Head of caudate nucleus (tissue), 42 donors: ENCODE data around the gene ATG12.
"Not testable (repeated sequence)": the region's sequence is repeated elsewhere in the genome, so short reads cannot be mapped to it uniquely, and the experiment has no call there.

Source experiments
- DNase-seq, 42 donors: peaks; one replicate each; pipeline versions ENCODE4 v3.0.0 to v3.0.0-alpha.2; 2020 to 2021; ENCODE audit warnings: mixed read lengths in 7 of 42
- intact Hi-C: fragments of 100-400 bp; cut with DNase I; formaldehyde crosslinking; loops from one replicate; pipeline ENCODE4 v1.15.0; 2022

ATG12 gene

DNA sequence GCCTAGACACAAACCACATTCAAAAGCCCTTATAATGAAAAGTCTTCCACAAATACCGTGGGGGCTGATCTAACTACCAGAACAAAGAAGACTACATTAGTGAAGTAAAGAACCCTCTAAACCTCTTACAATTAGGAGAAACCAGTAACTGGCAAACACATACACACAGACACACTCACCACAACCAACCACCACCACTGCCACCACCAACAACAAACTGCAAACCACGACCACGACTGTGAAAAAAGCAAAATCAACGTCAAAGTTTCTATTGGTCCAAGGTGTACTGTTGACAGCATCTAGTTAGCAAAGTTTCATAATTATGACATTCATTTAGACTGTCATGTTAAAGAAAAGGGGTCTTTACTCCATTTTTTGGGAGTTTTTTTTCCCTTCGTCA lies 27.6 kb downstream of the ATG12 start:
- intact Hi-C loops: no loop called here
- no peak for DNase-seq

- DNase-seq: no peak
- intact Hi-C loops: no loop called here
Measured at GRCh38 chr5:115812372-115812771, 29.0 kb downstream of the ATG12 start.

GRCh38 chr5:115811406-115811805 lies 30.0 kb downstream of the ATG12 start:
- intact Hi-C loops: no loop called here
- no peak for DNase-seq

DNA sequence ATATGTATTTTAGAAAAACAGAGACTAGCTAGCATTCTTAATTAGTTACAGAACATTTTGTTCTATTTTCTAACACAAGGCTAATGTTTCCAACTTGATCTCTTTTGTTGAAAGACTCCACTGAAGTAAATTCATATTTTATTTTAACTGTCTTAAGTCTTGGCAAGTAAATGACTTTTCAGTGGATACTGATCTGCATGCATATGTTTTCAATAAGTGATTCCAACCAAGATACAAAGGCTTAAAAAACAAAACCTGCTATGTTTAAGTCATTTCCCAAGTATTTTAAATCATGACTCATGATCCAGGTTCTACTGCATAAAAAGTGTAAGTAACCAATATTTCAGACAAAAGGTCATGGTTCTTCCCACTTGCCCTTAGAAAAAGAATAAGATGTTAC lies 30.6 kb downstream of the ATG12 start:
- DNase-seq: no peak
- intact Hi-C loops: no loop called here

- intact Hi-C loops: no loop called here
- DNase-seq: no peak
Measured at GRCh38 chr5:115809946-115810345, 31.4 kb downstream of the ATG12 start.

GRCh38 chr5:115808066-115808465 lies 33.3 kb downstream of the ATG12 start:
- DNase-seq, intact Hi-C loops: not testable (repeated sequence)

- no peak for DNase-seq
- intact Hi-C loops: no loop called here
Measured at GRCh38 chr5:115807654-115808052, 33.7 kb downstream of the ATG12 start.

DNA sequence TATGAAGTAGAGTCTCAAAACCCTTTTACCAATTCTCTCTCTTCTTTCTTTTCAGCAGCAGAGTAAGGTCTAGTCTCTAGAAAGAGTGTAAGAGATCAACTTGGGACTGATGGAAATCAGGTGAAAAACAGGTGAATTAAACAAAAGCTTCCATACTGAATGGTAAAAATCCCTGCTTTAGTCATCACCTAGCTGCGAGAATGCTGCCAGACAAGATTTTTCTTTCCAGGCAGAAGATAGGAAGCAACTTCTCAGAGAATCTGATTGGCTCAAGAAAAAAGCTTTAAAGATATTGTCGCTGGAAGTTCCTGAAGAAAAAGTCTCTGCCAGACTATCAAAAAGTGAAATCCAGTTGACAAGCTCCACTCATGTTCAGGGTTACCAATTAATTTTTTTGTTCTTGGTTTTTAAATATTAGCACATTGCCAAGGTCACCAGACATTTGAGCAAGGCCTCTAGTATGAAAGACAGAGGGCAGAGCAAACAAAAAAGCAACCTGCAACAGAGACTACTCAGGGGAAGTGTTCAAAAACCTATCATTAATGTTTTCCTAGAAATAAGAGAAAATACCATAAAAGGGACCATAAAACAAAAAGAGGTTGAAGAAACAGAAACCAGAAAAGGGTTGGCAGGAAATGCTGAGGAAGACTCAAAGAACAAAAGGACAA lies 34.2 kb downstream of the ATG12 start:
- DNase-seq: no peak
- intact Hi-C loops: no loop called here

GRCh38 chr5:115801984-115802383 lies 39.4 kb downstream of the ATG12 start:
- DNase-seq: no peak
- intact Hi-C loops: no loop called here

DNA sequence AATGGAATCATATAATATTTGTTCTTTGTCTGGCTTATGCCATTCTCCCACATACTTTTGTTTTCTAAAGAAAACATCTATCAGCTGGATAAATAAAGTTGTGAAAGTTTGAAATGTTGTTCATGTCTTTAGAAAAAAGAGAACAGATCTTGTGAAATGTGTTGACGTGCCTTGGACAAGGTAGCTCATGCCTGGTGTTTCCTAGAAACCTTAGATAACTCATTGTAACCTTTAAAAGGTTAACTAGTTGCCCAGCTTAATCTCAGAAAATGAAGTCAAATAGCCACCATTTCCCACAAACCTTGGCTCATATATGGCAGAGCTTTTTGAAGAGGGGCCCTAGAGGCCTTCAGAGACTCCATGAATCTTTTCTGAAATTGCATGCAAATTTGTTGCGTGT lies 40.2 kb downstream of the ATG12 start:
- no peak for DNase-seq
- intact Hi-C loops: no loop called here

DNA sequence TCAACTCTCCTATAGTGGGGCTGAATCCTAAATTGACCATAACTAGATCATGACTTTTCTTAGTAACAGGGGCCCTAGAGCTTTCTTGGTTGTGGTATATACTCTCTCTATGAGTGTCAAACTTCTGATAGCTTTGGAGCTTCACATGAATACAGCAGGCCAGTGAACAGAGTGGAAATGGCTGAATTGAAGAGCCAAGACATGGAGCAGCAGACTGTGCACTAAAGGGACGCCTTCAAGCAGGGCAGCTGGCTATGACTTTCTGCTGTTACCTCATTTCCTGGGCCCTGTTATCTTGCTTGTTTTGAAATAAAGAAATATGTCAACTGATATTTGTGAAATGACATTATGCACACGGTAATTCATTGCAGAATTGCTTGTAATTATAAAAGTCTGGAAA lies 41.3 kb downstream of the ATG12 start:
- no peak for DNase-seq
- intact Hi-C loops: no loop called here

DNA sequence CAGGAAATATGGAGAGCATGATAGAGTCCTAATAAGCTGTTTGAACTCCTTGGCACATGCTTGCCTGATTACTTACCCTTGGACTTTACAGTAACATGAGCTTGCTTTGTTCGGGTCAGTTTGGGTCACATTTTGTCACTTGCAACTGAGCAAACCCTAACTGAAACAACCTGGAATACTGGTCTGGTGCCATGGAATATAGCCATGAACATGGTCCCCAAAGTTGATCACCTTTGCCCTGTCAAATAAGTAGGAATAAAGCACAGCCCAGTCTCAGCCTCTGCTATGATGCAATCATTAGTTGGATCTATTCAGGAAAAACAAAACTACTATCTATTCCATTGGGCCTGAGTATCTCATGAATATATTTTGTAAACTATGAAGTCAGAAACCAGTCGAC lies 43.1 kb downstream of the ATG12 start:
- intact Hi-C loops: loop anchor here (10.0 kb wide), 1 partner anchor 1927 kb away; no protein-coding TSS in a partner anchor
- DNase-seq: no peak

DNA sequence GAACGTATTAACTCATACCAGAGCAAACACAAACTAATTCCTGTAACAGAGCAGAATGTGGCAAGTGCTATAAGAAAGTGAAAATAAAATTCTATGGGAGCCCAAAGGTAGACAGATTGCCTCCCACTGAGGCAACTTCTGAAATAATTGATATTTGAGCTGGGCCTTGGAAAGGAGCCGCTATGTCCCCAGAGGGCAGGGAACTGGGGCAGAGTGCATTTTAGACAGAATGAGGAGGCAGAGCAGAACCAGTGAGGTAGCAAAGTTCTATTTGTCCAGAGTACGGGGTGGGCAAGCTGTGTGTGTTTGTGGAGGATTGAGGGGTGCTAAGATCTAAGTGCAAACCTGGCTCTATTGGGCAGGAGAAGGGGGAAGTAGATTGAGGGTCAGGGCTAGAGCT lies 44.7 kb downstream of the ATG12 start:
- no peak for DNase-seq
- intact Hi-C loops: loop anchor here (10.0 kb wide), 1 partner anchor 1928 kb away; no protein-coding TSS in a partner anchor

- intact Hi-C loops: loop anchor here (10.0 kb wide), 1 partner anchor 1929 kb away; no protein-coding TSS in a partner anchor
- no peak for DNase-seq
Measured at GRCh38 chr5:115795700-115796099, 45.7 kb downstream of the ATG12 start.

DNA sequence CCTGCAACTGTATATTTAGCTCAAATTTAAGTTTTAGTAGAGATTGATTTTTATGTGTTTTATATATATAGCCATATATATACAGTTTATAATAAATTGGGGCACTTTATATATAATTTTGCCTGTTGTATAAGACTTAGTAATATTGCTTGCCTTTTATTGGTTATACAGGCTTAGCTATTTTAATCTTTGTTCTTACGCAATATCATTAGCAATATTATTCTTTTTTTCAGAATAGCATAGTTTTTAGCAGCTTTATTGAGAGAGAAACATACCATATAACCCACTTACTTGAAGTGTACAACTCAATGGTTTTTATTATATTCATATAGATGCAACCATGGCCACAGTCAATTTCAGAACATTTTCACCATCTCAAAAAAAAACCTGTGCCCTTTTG lies 52.9 kb downstream of the ATG12 start:
- intact Hi-C loops: no loop called here
- DNase-seq: no peak

- DNase-seq: no peak
- intact Hi-C loops: no loop called here
Measured at GRCh38 chr5:115787426-115787825, 53.9 kb downstream of the ATG12 start.

DNA sequence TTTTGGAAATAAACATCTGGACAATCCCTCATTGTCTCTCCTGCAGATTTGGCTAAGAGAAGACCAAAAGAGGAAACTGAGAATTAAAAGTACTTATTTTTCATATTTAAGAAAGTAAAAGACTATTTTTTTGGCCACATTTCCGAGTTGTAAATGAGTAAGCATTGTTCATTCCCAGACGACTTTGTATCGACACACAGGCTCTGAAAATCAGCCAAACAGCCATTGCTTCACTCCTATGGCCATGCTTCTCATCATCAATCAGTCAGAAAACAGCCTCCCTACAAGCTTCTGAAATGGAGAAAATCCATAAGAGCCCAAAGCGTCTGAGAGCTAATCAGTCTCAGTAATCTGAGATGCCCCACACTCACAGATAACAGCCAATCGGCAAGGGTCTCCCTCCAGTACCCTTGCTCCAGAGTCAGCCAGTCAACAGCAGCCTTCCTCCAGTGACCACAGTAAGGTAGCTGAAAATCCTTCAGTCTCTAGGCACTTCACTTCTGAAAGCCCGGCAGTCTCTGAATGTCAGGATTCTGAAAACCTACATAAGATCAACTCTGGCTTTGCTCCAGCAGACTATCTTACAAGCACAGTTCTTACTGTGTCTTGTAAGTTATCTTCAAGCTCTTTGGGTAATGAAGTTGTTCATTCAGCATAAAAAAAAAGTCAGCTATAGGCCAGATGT lies 55.8 kb downstream of the ATG12 start:
- intact Hi-C loops: no loop called here
- no peak for DNase-seq

DNA sequence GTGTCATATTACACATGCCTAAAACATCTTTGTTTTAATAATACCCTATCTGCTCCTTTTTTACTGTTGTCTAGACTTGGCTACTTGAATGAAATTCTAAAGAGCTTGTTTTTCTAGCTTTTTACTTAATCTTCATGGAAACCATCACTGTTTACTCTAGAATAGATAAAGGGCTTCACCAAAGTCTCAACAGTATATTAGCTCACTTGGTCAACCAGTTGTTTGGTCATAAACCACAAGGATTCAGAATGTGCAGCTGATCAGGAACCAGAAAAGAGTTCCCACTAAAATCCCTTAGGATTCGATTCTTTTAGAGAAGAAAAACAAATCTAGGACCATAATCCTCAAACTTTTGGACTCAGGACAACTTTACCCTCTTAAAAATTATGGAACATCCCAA lies 62.9 kb downstream of the ATG12 start:
- no peak for DNase-seq
- intact Hi-C loops: no loop called here
